ENCODE results near the gene CHTF18. TPM values are rescaled to one million over a fixed set of nuclear protein-coding genes. Genes with fewer than 3 reads are reported as not detected.

The CHTF18 gene
- total RNA-seq, 1 donor from 2014 or later = 56.8 TPM

- Mint-ChIP-seq H3K27ac (ENCODE audit: unreplicated experiment) (no peak overlapping the region), H3K9me3 (ENCODE audit: unreplicated experiment) (no peaks in the 10 kb centered on the region), H3K36me3 (ENCODE audit: low read depth, unreplicated experiment) (no peaks in the 10 kb centered on the region), H3K27me3 (ENCODE audit: unreplicated experiment) (peaks cover 4% of the 10 kb centered on the region), H3K4me1 (ENCODE audit: unreplicated experiment) (no peaks in the 10 kb centered on the region), H3K4me3 (ENCODE audit: unreplicated experiment) (no peak overlapping the region)
- no peak for DNase-seq (ENCODE audit: low spot score)
- no peak for TF ChIP-seq CTCF (IDR thresholded peaks at IDR 0.05; ENCODE audit: unreplicated experiment)
These were observed 23.5 kb upstream of the CHTF18 start for GRCh38 chr16:764848-765487.

- TF ChIP-seq CTCF (IDR thresholded peaks at IDR 0.05; ENCODE audit: unreplicated experiment) = no peak
- Mint-ChIP-seq H3K4me3 (ENCODE audit: unreplicated experiment) (no peak overlapping the region), H3K4me1 (ENCODE audit: unreplicated experiment) (no peaks in the 10 kb centered on the region), H3K36me3 (ENCODE audit: low read depth, unreplicated experiment) (no peaks in the 10 kb centered on the region), H3K27ac (ENCODE audit: unreplicated experiment) (no peak overlapping the region), H3K9me3 (ENCODE audit: unreplicated experiment) (no peaks in the 10 kb centered on the region), H3K27me3 (ENCODE audit: unreplicated experiment) (peaks cover 4% of the 10 kb centered on the region)
- no peak for DNase-seq (ENCODE audit: low spot score)
These were observed 22.9 kb upstream of the CHTF18 start for GRCh38 chr16:765488-765865.

GRCh38 chr16:766008-766819 is 22.2 kb upstream of the CHTF18 start:
- H3K9me3 Mint-ChIP-seq (ENCODE audit: unreplicated experiment) = no peaks in the 10 kb centered on the region
- peaks cover 6% of the 10 kb centered on the region for H3K27me3 Mint-ChIP-seq (ENCODE audit: unreplicated experiment)
- no peaks in the 10 kb centered on the region for H3K36me3 Mint-ChIP-seq (ENCODE audit: low read depth, unreplicated experiment)
- H3K4me1 Mint-ChIP-seq (ENCODE audit: unreplicated experiment) = no peaks in the 10 kb centered on the region
- no peak overlapping the region for H3K27ac Mint-ChIP-seq (ENCODE audit: unreplicated experiment)
- no peak for TF ChIP-seq CTCF (IDR thresholded peaks at IDR 0.05; ENCODE audit: unreplicated experiment)
- DNase-seq (ENCODE audit: low spot score) = no peak
- no peak overlapping the region for H3K4me3 Mint-ChIP-seq (ENCODE audit: unreplicated experiment)

GRCh38 chr16:766820-767640 is 21.4 kb upstream of the CHTF18 start:
- H3K27ac Mint-ChIP-seq (ENCODE audit: unreplicated experiment) = no peak overlapping the region
- H3K4me1 Mint-ChIP-seq (ENCODE audit: unreplicated experiment) = no peaks in the 10 kb centered on the region
- H3K4me3 Mint-ChIP-seq (ENCODE audit: unreplicated experiment) = no peak overlapping the region
- DNase-seq (ENCODE audit: low spot score) = no peak
- no peak for TF ChIP-seq CTCF (IDR thresholded peaks at IDR 0.05; ENCODE audit: unreplicated experiment)
- no peaks in the 10 kb centered on the region for H3K9me3 Mint-ChIP-seq (ENCODE audit: unreplicated experiment)
- H3K27me3 Mint-ChIP-seq (ENCODE audit: unreplicated experiment) = peaks cover 7% of the 10 kb centered on the region
- H3K36me3 Mint-ChIP-seq (ENCODE audit: low read depth, unreplicated experiment) = no peaks in the 10 kb centered on the region
